Measurements from ENCODE around the gene SHQ1.

SHQ1 gene

GRCh38 chr3:72847282-72847681 lies 963 bp downstream of the SHQ1 start:
- no peak for DNase-seq

DNA sequence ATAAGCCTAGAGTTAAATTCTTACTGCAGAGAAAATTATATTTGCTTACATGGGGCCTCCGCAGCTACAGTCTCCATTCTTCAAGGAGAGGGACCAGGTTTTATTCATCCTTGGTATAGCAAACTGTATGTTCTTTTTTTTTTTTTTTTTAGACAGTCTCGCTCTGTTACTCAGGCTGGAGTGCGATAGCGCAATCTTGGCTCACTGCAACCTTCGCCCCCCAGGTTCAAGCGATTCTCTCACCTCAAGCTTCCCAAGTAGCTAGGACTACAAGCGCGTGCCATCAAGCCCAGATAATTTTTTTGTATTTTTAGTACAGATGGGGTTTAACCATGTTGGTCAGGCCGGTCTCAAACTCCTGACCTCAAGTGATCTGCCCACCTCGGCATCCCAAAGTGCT lies 2.1 kb downstream of the SHQ1 start:
- DNase-seq: no peak

GRCh38 chr3:72844436-72844993 lies 3.7 kb downstream of the SHQ1 start:
- no peak for DNase-seq

GRCh38 chr3:72839057-72839456 lies 9.2 kb downstream of the SHQ1 start:
- DNase-seq: no peak

- no peak for DNase-seq
These were observed 11.3 kb downstream of the SHQ1 start for GRCh38 chr3:72836923-72837322.

DNA sequence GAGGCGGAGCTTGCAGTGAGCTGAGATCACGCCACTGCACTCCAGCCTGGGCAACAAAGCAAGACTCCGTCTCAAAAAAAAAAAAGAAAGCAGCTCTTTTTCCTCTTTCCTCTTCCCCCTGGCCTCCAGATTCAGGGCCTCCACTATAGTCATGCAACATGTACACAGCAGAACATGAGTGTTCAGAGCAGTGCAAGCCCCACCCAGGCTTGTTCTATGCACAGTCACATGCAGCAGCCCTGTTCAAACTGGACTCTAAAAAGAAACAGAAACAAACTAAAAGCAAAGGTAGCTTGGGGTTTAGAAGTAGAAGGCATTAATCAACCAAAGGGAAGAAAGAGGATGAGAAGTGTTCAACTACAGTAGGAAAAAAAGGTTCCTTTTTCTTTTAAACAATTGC lies 11.8 kb downstream of the SHQ1 start:
- DNase-seq: no peak

GRCh38 chr3:72830452-72831223 lies 17.6 kb downstream of the SHQ1 start:
- no peak for DNase-seq

DNA sequence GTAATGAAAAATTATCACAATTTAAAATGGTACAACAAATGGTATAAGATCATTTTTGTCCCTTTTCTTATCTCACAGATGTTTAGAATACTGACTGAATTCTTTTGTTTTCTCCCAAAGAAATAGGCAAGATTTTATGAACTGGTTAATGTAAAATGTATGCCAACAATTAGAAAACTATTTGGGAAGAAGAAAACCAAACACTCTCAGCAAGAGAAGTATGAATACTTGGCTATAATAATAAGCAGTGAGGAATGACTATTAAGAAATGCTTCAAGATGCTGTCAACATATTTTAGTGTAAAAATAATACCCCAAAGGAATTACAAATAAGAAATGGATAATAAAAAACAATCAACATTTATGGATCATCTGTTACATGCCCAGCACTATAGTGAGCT lies 18.5 kb downstream of the SHQ1 start:
- DNase-seq: no peak

GRCh38 chr3:72821161-72821781 lies 27.0 kb downstream of the SHQ1 start:
- DNase-seq: no peak

DNA sequence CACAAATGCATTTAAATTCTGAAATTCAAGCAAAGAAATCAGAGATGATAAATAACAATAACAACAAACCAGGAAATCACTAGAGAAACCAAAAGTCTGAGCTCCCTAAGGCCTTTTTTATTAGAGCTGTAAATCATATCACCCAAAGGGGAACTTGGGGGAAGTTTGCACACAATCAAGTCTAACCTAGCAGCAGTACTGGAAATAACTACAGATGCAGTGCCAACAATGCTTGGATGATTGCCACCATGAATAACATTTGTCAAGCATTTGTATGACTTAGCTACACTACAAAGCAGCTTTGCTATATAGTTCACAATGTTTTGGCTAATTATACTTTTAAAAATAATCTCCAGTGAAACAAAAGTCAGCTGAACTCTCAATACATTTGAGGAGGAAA lies 27.8 kb downstream of the SHQ1 start:
- DNase-seq: no peak

GRCh38 chr3:72818905-72819304 lies 29.3 kb downstream of the SHQ1 start:
- no peak for DNase-seq

GRCh38 chr3:72818092-72818773 lies 30.0 kb downstream of the SHQ1 start:
- DNase-seq: peak; percentile 9

DNA sequence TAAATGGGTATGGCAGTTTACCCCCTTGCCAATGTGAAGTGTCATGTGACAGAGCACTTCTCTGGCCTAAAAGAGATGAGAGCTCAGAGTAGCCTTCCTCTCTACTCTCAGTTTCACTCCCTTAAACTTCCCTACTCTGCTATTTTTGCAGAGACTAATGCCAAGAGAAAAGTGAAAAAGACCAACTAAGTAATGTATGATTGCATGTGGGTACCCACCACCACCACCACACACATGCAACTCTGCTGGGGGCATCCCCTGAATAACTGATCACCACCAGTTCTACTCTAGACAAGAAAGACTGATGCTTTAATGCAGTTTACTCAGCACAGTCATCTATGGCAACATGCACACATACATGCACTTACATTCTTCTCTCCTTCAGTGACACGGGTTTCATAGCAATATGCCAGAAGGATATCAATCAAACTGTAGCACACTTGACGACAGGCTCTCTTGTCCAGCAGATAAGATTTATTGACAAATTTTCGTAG lies 31.3 kb downstream of the SHQ1 start:
- DNase-seq: no peak

- DNase-seq: no peak
These were observed 33.9 kb downstream of the SHQ1 start for GRCh38 chr3:72814308-72814707.

DNA sequence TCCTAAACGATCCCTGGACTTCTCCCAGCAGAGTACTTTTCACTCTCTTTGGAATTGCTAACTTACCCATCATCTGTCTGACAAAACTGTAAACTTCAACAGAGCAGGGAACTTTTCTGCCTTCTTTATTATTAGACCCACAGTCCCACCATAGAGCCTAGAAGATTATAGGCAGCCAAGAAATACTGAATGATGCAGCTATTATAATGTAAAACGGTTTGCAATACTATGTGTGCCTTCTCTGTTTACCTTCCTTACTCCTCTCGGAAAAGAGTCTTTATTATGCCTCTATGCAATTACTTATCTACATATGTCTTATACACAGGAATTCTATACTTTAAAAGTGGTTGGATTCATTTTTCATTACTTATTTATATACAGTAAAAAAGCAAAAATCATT lies 36.0 kb downstream of the SHQ1 start:
- no peak for DNase-seq

GRCh38 chr3:72811571-72811970 lies 36.7 kb downstream of the SHQ1 start:
- DNase-seq: no peak

DNA sequence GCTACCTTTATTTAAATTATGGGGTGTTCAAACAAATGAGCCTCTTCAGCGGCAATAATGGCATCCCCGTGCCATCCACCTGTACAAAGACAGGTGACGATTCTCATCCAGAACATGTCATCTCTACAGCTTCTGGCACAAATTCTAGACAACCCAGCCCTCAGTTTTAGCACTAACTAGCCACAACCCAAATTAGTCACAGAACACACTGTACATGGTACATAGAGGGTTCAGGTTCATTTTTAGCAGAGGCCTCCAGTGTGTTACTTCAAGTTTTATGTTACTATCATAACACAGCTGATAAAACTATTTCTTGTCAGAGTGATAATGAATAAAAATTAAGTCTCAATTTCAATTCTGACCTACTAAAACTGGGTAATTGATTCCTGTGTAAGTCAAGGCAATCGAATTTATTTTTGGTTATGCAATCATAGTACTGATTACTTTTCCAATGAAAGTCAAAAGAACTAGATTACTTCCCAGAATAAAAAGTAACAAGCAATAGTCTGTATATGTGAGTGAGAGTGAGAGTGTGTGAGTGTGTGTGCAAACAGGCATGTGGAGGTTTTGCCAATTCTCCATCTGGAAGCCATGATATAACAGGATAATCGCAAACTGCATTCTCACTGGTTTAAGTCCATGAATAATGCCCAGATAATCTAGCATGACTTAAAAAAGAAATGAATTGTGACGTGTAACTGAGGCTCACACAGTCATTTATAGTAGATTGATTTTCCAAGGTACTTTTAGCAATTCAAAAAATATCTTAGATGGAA lies 37.4 kb downstream of the SHQ1 start:
- no peak for DNase-seq

GRCh38 chr3:72810063-72810462 lies 38.2 kb downstream of the SHQ1 start:
- no peak for DNase-seq

- no peak for DNase-seq
These were observed 43.9 kb downstream of the SHQ1 start for GRCh38 chr3:72804361-72804760.

DNA sequence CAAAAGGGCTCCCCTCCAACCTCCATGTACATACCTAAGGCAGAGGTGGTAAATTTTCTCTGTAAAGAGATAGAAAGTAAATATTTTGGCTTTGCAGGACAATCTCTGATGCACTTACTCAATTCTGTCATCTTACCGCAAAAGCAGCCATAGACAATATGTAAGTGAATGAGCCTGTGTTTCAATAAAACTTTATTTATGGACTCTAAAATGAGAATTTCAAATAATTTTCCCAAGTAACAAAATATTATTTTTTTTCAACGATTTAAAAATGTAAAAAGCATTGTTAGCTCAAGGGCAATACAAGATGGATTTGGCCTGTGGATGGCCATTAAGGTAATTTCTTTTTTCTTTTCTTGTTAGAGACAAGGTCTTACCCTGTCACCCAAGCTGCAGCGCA lies 44.7 kb downstream of the SHQ1 start:
- DNase-seq: no peak

DNA sequence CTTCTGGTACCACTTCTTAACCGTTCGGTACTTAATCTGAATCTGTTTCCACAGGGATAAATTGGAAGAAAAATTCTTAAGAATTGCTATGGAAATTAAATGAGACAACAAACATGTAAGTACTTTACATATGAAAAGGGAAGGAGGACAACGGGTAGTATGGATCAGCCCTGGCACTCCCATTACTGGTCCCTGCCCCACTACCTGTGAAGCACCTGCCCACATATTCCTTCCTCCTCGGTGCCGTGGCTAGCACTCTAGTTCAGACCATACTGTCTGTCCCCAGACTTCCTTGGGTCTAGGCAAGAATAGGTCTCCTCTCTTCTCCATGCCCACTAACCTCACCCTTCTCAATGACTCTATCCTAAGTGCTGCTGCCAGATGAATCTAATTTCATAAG lies 46.2 kb downstream of the SHQ1 start:
- DNase-seq: no peak

GRCh38 chr3:72800869-72801268 lies 47.4 kb downstream of the SHQ1 start:
- no peak for DNase-seq

Data from kidney glomerular epithelial cell (primary cell).